LNCAP (cell line): ENCODE measurements around the gene BAIAP2.

Experiments used
- CTCF ChIP-seq: fragments of 450-650 bp; IDR thresholded peaks from 2 replicates; pipeline ENCODE4 v1.5.1; 2017; ENCODE audit warnings: mild to moderate bottlenecking

The BAIAP2 gene

GRCh38 chr17:81039854-81040758 lies 5.2 kb downstream of the BAIAP2 start:
- TF ChIP-seq CTCF, result no peak

- peak; percentile 31; the same call in 1 of the 2 replicates for TF ChIP-seq CTCF
Observed at GRCh38 chr17:81040791-81041337, 5.9 kb downstream of the BAIAP2 start.

GRCh38 chr17:81042606-81043005 lies 7.7 kb downstream of the BAIAP2 start:
- no peak for TF ChIP-seq CTCF

GRCh38 chr17:81043319-81043724 lies 8.4 kb downstream of the BAIAP2 start:
- no peak for TF ChIP-seq CTCF

- TF ChIP-seq CTCF, result no peak
Observed at GRCh38 chr17:81043725-81044427, 8.9 kb downstream of the BAIAP2 start.

GRCh38 chr17:81044428-81044763 lies 9.4 kb downstream of the BAIAP2 start:
- TF ChIP-seq CTCF, result no peak

- TF ChIP-seq CTCF, result no peak
Observed at GRCh38 chr17:81044764-81045589, 10.0 kb downstream of the BAIAP2 start.
